HCT116 (cell line): ENCODE results near the gene ETFDH. TPM values are rescaled to one million over a fixed set of nuclear protein-coding genes. Genes with fewer than 3 reads are reported as not detected.

ENCODE experiments used
- ATAC-seq: fragments of 200-7000 bp; cut with Tn5 transposase; 2 replicates; pipeline ENCODE4 v1.9.1; 2020; ENCODE audit warnings: mild to moderate bottlenecking, moderate library complexity
- BruUV-seq: library from RNA; stranded (reverse); fragments of 400-500 nt; replicated peaks from 2 replicates; lab custom pipeline; 2021; lab: Mats Ljungman, UMichigan
- CTCF ChIA-PET: fragments of 300-600 bp; sonication (Branson Sonifier 250); formaldehyde crosslinking; loops from one replicate; lab custom pipeline; 2021; ENCODE audit warnings: antibody characterized with exemption; lab: Charles Lee
- POLR2A ChIA-PET: fragments of 300-600, 350-600 bp; sonication (Branson Sonifier 250); formaldehyde crosslinking; loops from one replicate; lab custom pipeline; 2021; ENCODE audit warnings: antibody characterized with exemption; lab: Charles Lee
- RAD21 ChIA-PET, 2 experiments: fragments of 300-600 bp; sonication (Branson Sonifier 250); formaldehyde crosslinking; loops; one replicate each; lab custom pipeline; 2023; ENCODE audit warnings: low total read pairs in 2 of 2; ENCODE audit not compliant: uncharacterized antibody in 2 of 2, unreplicated experiment in 2 of 2, low non-redundant PET in 1 of 2; lab: Charles Lee
- DNase-seq: peaks from one replicate; pipeline ENCODE4 v3.0.0-alpha.2; 2010; ENCODE audit warnings: low read depth, low spot score
- H2AFZ ChIP-seq: fragments of 200-600 bp; shearing (Covaris generic), sonication (generic); 2 replicates; pipeline ENCODE4 v1.6.1; 2017; ENCODE audit warnings: low read depth, mixed run types, mixed read lengths, antibody characterized with exemption, low read length; ENCODE audit not compliant: poor library complexity, severe bottlenecking
- H3K27ac ChIP-seq: 2 replicates; pipeline ENCODE4 v1.5.1; 2012; ENCODE audit warnings: low read depth, low read length
- H3K27me3 ChIP-seq: fragments of 200-600 bp; sonication (generic); 2 replicates; pipeline ENCODE4 v1.6.1; 2016; ENCODE audit warnings: mixed run types, low read length, mixed read lengths; ENCODE audit not compliant: insufficient read depth
- H3K36me3 ChIP-seq, 2 experiments: fragments of 200-500 bp in 1 of 2; fragments of 200-600 bp in 1 of 2; sonication (Bioruptor generic) in 1 of 2; sonication (generic) in 1 of 2; 2 replicates each; pipeline versions ENCODE4 v1.5.1 to v1.6.1; 2014 to 2016; ENCODE audit warnings: low read length in 2 of 2, inconsistent platforms in 1 of 2, mixed read lengths in 1 of 2, mixed run types in 1 of 2; ENCODE audit not compliant: insufficient read depth in 2 of 2, control insufficient read depth in 1 of 2
- H3K4me1 ChIP-seq, 2 experiments: fragments of 200-600 bp in 1 of 2; sonication (generic) in 1 of 2; 2 replicates each; pipeline versions ENCODE4 v1.5.1 to v1.6.1; 2012 to 2017; ENCODE audit warnings: low read length in 2 of 2, inconsistent platforms in 1 of 2, mild to moderate bottlenecking in 1 of 2, mixed read lengths in 1 of 2, mixed run types in 1 of 2, moderate library complexity in 1 of 2; ENCODE audit not compliant: insufficient read depth in 2 of 2, control insufficient read depth in 1 of 2
- H3K4me2 ChIP-seq: fragments of 200-600 bp; sonication (generic); 2 replicates; pipeline ENCODE4 v1.6.1; 2017; ENCODE audit warnings: mixed run types, low read length, mixed read lengths
- H3K4me3 ChIP-seq, 2 experiments: fragments of 200-600 bp in 1 of 2; sonication (generic) in 1 of 2; replicated peaks in 1 of 2; 2 replicates each; pipeline ENCODE4 v1.5.1; 2011 to 2016; ENCODE audit warnings: low read length in 2 of 2, control low read depth in 1 of 2, low read depth in 1 of 2, mild to moderate bottlenecking in 1 of 2, mixed read lengths in 1 of 2, mixed run types in 1 of 2
- H3K79me2 ChIP-seq: fragments of 200-600 bp; sonication (generic); 2 replicates; pipeline ENCODE4 v1.6.1; 2017; ENCODE audit warnings: mild to moderate bottlenecking, mixed run types, low read length, moderate library complexity, mixed read lengths; ENCODE audit not compliant: insufficient read depth
- H3K9ac ChIP-seq: fragments of 200-600 bp; sonication (generic); 2 replicates; pipeline ENCODE4 v1.6.1; 2016; ENCODE audit warnings: low read length, mixed read lengths
- H3K9me2 ChIP-seq: fragments of 200-600 bp; sonication (generic), shearing (Covaris generic); 2 replicates; pipeline ENCODE4 v1.6.1; 2017; ENCODE audit warnings: mixed run types, mild to moderate bottlenecking, moderate library complexity; ENCODE audit not compliant: insufficient read depth
- H3K9me3 ChIP-seq, 2 experiments: fragments of 200-500 bp in 1 of 2; fragments of 200-600 bp in 1 of 2; sonication (Bioruptor generic) in 1 of 2; sonication (generic) in 1 of 2; 2 replicates each; pipeline ENCODE4 v1.6.1; 2014 to 2017; ENCODE audit warnings: low read length in 2 of 2, mixed read lengths in 2 of 2, inconsistent platforms in 1 of 2, low read depth in 1 of 2, mild to moderate bottlenecking in 1 of 2, mixed run types in 1 of 2, moderate library complexity in 1 of 2; ENCODE audit not compliant: control insufficient read depth in 1 of 2, insufficient read depth in 1 of 2
- H4K20me1 ChIP-seq: fragments of 200-600 bp; sonication (generic), shearing (Covaris generic); 2 replicates; pipeline ENCODE4 v1.6.1; 2017; ENCODE audit warnings: mixed run types, mild to moderate bottlenecking, moderate library complexity; ENCODE audit not compliant: insufficient read depth
- CBX3 ChIP-seq: IDR thresholded peaks from 2 replicates; pipeline ENCODE4 v1.6.1; 2012; ENCODE audit warnings: low read depth
- EGR1 ChIP-seq: IDR thresholded peaks from 2 replicates; pipeline ENCODE4 v1.6.1; 2012; ENCODE audit warnings: low read depth
- ELF1 ChIP-seq: IDR thresholded peaks from 2 replicates; pipeline ENCODE4 v1.6.1; 2012; ENCODE audit warnings: low read depth, borderline replicate concordance
- EZH2 ChIP-seq: fragments of 200-600 bp; sonication (generic); IDR thresholded peaks from 2 replicates; pipeline ENCODE4 v1.6.1; 2017; ENCODE audit warnings: antibody characterized with exemption, mixed run types
- POLR2AphosphoS5 ChIP-seq: IDR thresholded peaks from 2 replicates; pipeline ENCODE4 v1.6.1; 2011; ENCODE audit warnings: mild to moderate bottlenecking, low read depth, low read length, moderate library complexity
- SP1 ChIP-seq: IDR thresholded peaks from 2 replicates; pipeline ENCODE4 v1.6.1; 2012; ENCODE audit warnings: low read depth
- SRF ChIP-seq: IDR thresholded peaks from 2 replicates; pipeline ENCODE4 v1.6.1; 2012; ENCODE audit warnings: low read depth
- TCF7L2 ChIP-seq: IDR thresholded peaks from 2 replicates; pipeline ENCODE4 v1.7.0; 2011; ENCODE audit warnings: borderline replicate concordance, inconsistent platforms; ENCODE audit not compliant: insufficient read depth, insufficient read length; ENCODE audit errors: extremely low read depth
- YY1 ChIP-seq: IDR thresholded peaks from 2 replicates; pipeline ENCODE4 v1.6.1; 2011; ENCODE audit warnings: low read length, low read depth, moderate library complexity, mild to moderate bottlenecking; ENCODE audit not compliant: insufficient replicate concordance; ENCODE audit errors: extremely low read depth
- intact Hi-C: fragments of 100-400 bp; cut with micrococcal nuclease; formaldehyde crosslinking; loops from 2 replicates; pipeline ENCODE4 v1.10.0; 2022
- total RNA-seq: library from RNA; stranded (reverse); gene quantifications from one replicate; pipeline ENCODE4 v1.2.1, GENCODE V29; 2021; ENCODE audit not compliant: unreplicated experiment
- TF ChIP-seq, protein P1 (sequence below): IDR thresholded peaks from 2 replicates; pipeline ENCODE4 v1.6.1; 2012; ENCODE audit warnings: low read depth

ETFDH gene
- total RNA-seq, 1 experiment from 2014 or later: 22.2 TPM

DNA sequence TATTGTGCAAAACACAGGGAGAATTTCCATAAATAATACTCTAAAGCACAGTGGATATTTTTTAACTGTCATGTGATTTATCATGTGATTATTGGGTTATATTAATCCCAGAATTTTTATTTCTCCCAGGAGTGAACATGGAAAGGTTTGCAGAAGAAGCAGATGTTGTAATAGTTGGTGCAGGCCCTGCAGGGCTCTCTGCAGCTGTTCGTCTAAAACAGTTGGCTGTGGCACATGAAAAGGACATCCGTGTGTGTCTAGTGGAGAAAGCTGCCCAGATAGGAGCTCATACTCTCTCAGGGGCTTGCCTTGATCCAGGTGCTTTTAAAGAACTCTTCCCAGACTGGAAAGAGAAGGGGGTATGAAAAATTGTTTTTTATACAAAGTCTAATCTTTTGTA is 10.0 kb downstream of the ETFDH start:
- ATAC-seq (no peak), DNase-seq (no peak)
- H2AFZ ChIP-seq: no peak overlapping the region
- no peaks in the 10 kb centered on the region for H4K20me1 ChIP-seq
- no peak overlapping the region for H3K9ac ChIP-seq
- H3K27me3 ChIP-seq: no peaks in the 10 kb centered on the region
- H3K79me2 ChIP-seq: no peaks in the 10 kb centered on the region
- no peaks in the 10 kb centered on the region for H3K36me3 ChIP-seq
- no TSS peak for BruUV-seq
- ChIA-PET RAD21 (no interaction called here), POLR2A (no interaction called here), CTCF (no interaction called here)
- H3K4me2 ChIP-seq: no peak overlapping the region
- no peaks in the 10 kb centered on the region for H3K9me3 ChIP-seq
- no peaks in the 10 kb centered on the region for H3K9me2 ChIP-seq
- H3K4me3 ChIP-seq: no peak overlapping the region
- TF ChIP-seq SP1 (no peak), SRF (no peak), ELF1 (no peak), EGR1 (no peak)
- H3K4me1 ChIP-seq: no peaks in the 10 kb centered on the region
- H3K27ac ChIP-seq: no peak overlapping the region
- intact Hi-C loops: no loop called here

DNA sequence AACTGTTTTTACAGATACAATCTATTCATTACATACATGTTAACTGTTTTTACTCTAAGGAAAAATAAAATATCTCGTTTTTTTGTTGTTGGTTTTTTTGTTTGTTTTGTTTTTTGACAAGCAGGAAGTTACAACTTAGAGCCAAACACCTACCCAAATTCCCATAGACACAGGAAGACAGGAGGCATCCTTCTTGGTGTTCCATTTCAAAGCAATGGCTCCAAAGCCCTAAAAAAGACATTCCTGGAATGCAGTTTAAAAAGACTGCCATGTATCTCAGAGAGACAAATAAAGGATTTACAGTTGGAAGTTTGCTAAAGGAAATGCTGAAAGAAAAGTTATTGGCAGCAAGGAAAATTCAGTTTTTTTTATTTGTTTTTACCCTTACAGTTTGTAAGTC is 16.7 kb downstream of the ETFDH start:
- Histone ChIP-seq H3K9ac (no peak overlapping the region), H3K9me3 (no peaks in the 10 kb centered on the region), H4K20me1 (no peaks in the 10 kb centered on the region), H2AFZ (no peak overlapping the region), H3K4me2 (no peak overlapping the region), H3K36me3 (no peaks in the 10 kb centered on the region), H3K4me1 (no peaks in the 10 kb centered on the region), H3K27ac (no peak overlapping the region), H3K4me3 (no peak overlapping the region), H3K27me3 (no peaks in the 10 kb centered on the region), H3K79me2 (no peaks in the 10 kb centered on the region), H3K9me2 (no peaks in the 10 kb centered on the region)
- no TSS peak for BruUV-seq
- ATAC-seq (no peak), DNase-seq (no peak)
- POLR2A ChIA-PET: no interaction called here
- RAD21 ChIA-PET: no interaction called here
- CTCF ChIA-PET: no interaction called here
- TF ChIP-seq YY1: no peak
- TF ChIP-seq SP1: no peak
- TF ChIP-seq EZH2: no peak
- TF ChIP-seq SRF: no peak
- TF ChIP-seq CBX3: no peak
- TF ChIP-seq, protein P1, sequence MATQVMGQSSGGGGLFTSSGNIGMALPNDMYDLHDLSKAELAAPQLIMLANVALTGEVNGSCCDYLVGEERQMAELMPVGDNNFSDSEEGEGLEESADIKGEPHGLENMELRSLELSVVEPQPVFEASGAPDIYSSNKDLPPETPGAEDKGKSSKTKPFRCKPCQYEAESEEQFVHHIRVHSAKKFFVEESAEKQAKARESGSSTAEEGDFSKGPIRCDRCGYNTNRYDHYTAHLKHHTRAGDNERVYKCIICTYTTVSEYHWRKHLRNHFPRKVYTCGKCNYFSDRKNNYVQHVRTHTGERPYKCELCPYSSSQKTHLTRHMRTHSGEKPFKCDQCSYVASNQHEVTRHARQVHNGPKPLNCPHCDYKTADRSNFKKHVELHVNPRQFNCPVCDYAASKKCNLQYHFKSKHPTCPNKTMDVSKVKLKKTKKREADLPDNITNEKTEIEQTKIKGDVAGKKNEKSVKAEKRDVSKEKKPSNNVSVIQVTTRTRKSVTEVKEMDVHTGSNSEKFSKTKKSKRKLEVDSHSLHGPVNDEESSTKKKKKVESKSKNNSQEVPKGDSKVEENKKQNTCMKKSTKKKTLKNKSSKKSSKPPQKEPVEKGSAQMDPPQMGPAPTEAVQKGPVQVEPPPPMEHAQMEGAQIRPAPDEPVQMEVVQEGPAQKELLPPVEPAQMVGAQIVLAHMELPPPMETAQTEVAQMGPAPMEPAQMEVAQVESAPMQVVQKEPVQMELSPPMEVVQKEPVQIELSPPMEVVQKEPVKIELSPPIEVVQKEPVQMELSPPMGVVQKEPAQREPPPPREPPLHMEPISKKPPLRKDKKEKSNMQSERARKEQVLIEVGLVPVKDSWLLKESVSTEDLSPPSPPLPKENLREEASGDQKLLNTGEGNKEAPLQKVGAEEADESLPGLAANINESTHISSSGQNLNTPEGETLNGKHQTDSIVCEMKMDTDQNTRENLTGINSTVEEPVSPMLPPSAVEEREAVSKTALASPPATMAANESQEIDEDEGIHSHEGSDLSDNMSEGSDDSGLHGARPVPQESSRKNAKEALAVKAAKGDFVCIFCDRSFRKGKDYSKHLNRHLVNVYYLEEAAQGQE: no peak
- no peak for TF ChIP-seq POLR2AphosphoS5
- no peak for TF ChIP-seq TCF7L2
- intact Hi-C loops: no loop called here
